Loucy (cell line): ENCODE data around the gene COL2A1.

Experiments
- EZH2phosphoT487 ChIP-seq: fragments of 200-600 bp; IDR thresholded peaks from 2 replicates; pipeline ENCODE4 v1.6.1; 2018; ENCODE audit warnings: antibody characterized with exemption, mild to moderate bottlenecking, moderate library complexity, borderline replicate concordance
- TF ChIP-seq, protein P1 (sequence below): fragments of 200-600 bp; sonication (generic); conservative IDR thresholded peaks from 2 replicates; pipeline ENCODE4 v1.5.1; 2014; ENCODE audit warnings: mild to moderate bottlenecking, antibody characterized with exemption, low read length

DNA sequence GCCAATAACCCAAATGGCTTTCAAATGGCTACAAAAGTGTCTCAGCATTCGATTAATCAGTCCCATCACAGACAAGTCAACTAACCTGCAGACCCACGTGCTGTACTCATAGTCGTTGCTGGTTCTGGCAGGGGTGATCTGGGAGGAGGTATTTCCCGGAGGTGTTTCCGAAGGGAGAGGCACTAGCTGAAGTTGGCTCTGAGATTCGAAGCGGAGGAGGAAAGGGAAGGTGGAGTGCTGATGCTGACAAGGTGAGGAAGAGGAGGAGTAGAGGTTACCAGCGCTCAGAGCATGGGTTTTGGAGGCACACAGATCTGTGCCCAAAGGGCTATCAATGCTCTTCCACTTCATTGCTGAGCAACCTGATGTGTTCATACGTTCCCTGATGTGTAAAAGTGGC, 20.5 kb upstream of the COL2A1 start:
- TF ChIP-seq, protein P1, sequence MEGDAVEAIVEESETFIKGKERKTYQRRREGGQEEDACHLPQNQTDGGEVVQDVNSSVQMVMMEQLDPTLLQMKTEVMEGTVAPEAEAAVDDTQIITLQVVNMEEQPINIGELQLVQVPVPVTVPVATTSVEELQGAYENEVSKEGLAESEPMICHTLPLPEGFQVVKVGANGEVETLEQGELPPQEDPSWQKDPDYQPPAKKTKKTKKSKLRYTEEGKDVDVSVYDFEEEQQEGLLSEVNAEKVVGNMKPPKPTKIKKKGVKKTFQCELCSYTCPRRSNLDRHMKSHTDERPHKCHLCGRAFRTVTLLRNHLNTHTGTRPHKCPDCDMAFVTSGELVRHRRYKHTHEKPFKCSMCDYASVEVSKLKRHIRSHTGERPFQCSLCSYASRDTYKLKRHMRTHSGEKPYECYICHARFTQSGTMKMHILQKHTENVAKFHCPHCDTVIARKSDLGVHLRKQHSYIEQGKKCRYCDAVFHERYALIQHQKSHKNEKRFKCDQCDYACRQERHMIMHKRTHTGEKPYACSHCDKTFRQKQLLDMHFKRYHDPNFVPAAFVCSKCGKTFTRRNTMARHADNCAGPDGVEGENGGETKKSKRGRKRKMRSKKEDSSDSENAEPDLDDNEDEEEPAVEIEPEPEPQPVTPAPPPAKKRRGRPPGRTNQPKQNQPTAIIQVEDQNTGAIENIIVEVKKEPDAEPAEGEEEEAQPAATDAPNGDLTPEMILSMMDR: no peak
- TF ChIP-seq EZH2phosphoT487: no peak
